GM12872 (cell line): ENCODE data around the gene PSMF1.

Experiments
- TF ChIP-seq, protein P1 (sequence below): IDR thresholded peaks from 3 replicates; pipeline ENCODE4 v1.5.1; 2011; ENCODE audit warnings: low read depth, mild to moderate bottlenecking, low read length, moderate library complexity; ENCODE audit not compliant: insufficient read depth

Gene PSMF1

GRCh38 chr20:1207293-1207878 lies 89.0 kb downstream of the PSMF1 start:
- TF ChIP-seq, protein P1, sequence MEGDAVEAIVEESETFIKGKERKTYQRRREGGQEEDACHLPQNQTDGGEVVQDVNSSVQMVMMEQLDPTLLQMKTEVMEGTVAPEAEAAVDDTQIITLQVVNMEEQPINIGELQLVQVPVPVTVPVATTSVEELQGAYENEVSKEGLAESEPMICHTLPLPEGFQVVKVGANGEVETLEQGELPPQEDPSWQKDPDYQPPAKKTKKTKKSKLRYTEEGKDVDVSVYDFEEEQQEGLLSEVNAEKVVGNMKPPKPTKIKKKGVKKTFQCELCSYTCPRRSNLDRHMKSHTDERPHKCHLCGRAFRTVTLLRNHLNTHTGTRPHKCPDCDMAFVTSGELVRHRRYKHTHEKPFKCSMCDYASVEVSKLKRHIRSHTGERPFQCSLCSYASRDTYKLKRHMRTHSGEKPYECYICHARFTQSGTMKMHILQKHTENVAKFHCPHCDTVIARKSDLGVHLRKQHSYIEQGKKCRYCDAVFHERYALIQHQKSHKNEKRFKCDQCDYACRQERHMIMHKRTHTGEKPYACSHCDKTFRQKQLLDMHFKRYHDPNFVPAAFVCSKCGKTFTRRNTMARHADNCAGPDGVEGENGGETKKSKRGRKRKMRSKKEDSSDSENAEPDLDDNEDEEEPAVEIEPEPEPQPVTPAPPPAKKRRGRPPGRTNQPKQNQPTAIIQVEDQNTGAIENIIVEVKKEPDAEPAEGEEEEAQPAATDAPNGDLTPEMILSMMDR, result no peak

DNA sequence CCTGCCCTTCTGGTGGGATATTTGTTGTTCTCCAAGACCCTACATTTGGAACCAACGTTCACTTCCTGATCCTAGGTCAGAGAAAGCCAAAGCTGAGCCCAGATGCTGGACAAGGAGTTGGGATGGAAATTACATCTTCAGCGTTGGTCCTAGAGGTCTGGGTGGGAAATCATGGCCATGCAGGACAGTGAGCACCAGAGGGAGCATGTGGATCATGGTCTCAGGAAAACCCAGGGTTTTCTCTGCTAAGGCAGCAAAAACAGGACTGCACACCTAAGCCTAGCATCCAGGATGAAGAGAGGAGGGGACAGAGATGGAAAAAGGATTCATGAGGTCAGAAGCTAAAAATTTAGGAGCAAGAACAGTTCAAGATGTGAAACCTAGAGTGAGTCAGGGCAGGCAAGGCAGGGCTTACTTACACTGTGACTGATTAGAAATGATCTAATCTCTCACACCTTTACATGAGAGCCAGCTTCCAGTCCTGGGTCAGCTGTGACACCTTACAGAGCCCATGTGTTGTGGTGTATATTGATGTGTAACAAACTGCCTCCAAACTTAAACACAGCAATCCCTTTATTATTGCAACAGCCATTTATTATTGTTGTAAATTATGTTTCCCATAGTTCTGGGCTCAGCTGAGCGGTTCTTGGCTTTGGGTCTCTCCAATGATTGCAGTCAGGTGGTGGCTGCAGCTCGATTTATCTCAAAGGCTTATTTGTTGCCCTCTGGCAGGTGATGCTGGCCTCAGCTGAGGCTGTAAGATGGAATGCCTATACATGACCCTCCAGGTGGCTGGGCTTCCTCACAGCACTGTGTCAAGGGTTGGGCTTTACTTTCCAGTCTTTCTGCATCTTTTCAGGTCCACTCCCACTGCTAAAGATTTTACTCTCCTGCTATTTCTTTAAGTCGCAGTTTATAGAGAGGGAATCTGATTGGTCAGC lies 91.3 kb downstream of the PSMF1 start:
- TF ChIP-seq, protein P1, result peak; percentile 19; the same call in 1 of the 3 replicates

- TF ChIP-seq, protein P1, result no peak
These were observed 92.1 kb downstream of the PSMF1 start for GRCh38 chr20:1210501-1210900.

DNA sequence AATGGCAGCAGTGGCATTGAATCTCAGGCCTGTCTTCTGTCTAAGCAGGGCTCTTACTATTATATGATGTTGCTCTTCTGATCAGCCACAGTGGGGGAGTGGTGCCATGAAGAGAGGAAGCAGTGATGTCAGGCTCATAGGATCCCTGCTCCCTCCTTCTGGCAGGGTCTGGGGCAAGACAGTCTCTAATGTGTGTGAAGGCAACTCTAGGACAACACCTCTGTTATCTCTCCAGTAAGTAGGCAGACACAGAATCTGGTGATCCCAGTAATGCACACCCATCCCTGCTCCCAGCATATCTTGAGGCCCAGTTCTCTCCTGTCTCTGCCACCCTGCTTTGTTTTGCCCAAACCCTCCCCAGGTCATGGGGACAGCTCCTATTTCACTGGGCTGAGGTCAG lies 93.6 kb downstream of the PSMF1 start:
- TF ChIP-seq, protein P1, result no peak

DNA sequence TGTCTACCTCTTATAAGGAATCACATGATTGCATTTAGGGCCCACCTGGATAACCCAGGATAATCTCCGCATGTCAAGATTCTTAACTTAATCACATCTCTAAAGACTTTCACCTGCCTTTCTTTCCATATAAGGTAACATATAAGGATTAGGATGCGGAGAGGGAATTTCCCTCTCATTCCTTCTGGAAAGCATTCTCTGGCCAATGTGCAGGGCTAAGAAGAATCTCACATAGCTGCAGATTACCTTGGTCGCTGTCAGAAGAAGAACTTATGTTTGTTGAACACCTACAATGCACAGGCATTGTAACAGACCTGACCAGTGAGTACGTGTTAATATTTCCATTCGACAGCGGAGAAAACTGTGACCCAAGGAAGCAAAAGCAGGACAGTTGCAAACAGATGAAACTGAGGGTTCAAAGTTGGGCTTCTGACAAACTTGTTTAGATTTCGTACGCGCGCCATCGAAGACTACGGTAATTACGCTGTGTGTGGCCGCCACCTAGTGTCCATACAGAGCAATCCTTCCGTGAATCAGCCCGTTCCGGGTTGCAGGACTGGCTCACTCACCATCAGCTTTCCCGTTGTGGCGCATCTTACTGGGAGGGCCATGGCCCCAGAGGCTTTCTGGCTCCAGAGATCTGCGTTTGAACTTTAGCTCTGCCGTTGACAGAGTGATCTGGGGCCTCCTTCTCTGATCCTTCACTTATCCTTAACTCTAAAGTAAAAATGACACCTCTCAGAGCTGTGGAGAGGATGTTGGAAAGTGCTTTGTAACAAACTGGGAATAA lies 94.4 kb downstream of the PSMF1 start:
- TF ChIP-seq, protein P1, result peak; percentile 80

DNA sequence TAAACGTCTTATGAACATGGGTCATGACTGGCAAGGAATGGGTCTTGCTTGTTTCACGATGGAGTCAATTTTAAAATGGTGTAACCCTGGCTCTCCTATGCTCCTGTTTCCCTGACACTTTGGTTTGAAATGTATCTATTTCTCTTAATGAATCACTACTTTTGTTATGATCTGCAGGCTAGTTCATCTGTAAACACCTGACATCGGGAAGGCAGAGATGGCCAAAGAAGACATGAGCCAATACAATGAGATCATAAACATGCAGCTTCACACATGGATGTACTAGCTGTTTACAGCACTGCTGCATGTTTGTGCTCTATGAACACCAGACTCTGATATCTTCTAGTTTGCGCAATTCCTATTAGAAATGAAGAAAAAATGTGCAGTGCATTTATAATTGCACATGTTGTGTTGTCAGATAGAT lies 96.4 kb downstream of the PSMF1 start:
- TF ChIP-seq, protein P1, result no peak

DNA sequence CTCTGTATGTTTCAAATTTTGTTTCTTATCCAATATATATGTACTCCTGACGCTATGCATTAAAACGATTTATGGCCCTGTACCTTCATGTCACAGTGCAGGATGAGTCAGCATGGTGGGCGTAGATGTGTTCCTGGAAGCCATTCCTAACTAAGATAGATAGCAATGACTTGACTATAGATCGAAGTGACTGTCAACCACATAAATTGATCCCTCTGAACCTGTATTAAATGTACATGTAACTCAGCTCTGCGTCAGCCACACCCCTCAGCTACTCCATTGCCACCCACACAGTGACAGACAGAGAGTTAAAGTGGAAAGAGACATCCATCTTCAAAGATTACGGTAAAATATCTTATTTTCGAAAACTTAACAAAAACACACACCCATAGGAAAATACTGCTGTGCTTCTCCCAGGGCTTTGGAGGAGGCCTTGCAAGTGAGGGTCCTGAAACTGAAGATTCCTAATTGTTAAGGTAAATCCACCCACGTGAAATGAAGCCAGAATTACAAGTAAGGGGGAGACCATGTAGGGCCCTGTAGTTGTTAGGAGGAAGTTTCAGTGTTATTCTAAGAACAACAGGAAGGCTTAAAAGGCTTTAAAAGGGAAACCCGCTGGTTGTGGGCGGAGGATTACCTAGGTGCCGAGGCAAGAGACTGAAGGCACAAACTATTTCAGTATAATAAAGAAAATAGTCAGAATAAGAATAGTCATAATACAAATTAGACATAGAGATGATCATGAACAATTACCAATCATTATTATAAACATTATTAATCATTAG lies 97.2 kb downstream of the PSMF1 start:
- TF ChIP-seq, protein P1, result no peak
